Body of pancreas (tissue), 4 donors: ENCODE data around the gene MGAT5. TPM values are rescaled to one million over a fixed set of nuclear protein-coding genes. Genes with fewer than 3 reads are reported as not detected.

Source experiments
- ATAC-seq: fragments of 150-250 bp; one replicate; pipeline ENCODE4 v1.9.1; 2016
- DNase-seq, 4 donors: peaks; one replicate each; pipeline ENCODE4 v3.0.0-alpha.2; 2019
- H3K27ac ChIP-seq, 4 donors: fragments of 200-600 bp; sonication (generic); 1 replicate in 3 of 4; 2 replicates in 1 of 4; pipeline versions ENCODE4 v1.5.1 to v1.6.1; 2016 to 2019; ENCODE audit warnings: mild to moderate bottlenecking in 1 of 4, mixed read lengths in 1 of 4, moderate library complexity in 1 of 4
- H3K27me3 ChIP-seq, 2 donors: fragments of 200-600 bp; sonication (generic); one replicate each; pipeline ENCODE4 v1.6.0; 2016; ENCODE audit warnings: mild to moderate bottlenecking in 1 of 2
- H3K36me3 ChIP-seq, 2 donors: fragments of 200-600 bp; sonication (generic); replicated peaks in 1 of 2; 2 replicates each; pipeline ENCODE4 v1.5.1; 2016; ENCODE audit warnings: low read depth in 2 of 2; ENCODE audit not compliant: insufficient read depth in 1 of 2
- H3K4me1 ChIP-seq: fragments of 200-600 bp; sonication (generic); one replicate; pipeline ENCODE4 v1.6.0; 2016
- H3K4me3 ChIP-seq, 2 donors: fragments of 200-600 bp; sonication (generic); 1 replicate in 1 of 2; 2 replicates in 1 of 2; pipeline ENCODE4 v1.5.1; 2016 to 2019
- H3K9me3 ChIP-seq, 3 donors: fragments of 200-600 bp; sonication (generic); 1 replicate in 2 of 3; 2 replicates in 1 of 3; pipeline ENCODE4 v1.5.1; 2016
- POLR2A ChIP-seq, 3 donors: fragments of 450-650 bp; IDR thresholded peaks; one replicate each; pipeline ENCODE4 v1.6.1; 2016; ENCODE audit warnings: antibody characterized with exemption in 3 of 3, mild to moderate bottlenecking in 2 of 3
- WGBS, 2 donors: methylation state at CpG; one replicate each; pipeline ENCODE4 v1.1.5; 2017; 5-methylcytosine and 5-hydroxymethylcytosine counted together
- intact Hi-C: fragments of 100-400 bp; cut with DNase I; formaldehyde crosslinking; loops from one replicate; pipeline ENCODE4 v1.15.1; 2023
- total RNA-seq, 2 donors: library from RNA; depleted of rRNA; stranded (reverse); fragments of >200 nt; gene quantifications; one replicate each; pipeline ENCODE4 v1.1.0, GENCODE V29; 2016
- TF ChIP-seq, protein P1 (sequence below), 7 experiments: fragments of 450-650 bp in 4 of 7; fragments of 200-600 bp in 3 of 7; sonication (generic) in 3 of 7; IDR thresholded peaks; one replicate each; pipeline ENCODE4 v1.5.1; 2016 to 2019; ENCODE audit warnings: antibody characterized with exemption in 7 of 7

Gene MGAT5
- total RNA-seq, 2 donors from 2014 or later, result 15.8 to 16.3 TPM

DNA sequence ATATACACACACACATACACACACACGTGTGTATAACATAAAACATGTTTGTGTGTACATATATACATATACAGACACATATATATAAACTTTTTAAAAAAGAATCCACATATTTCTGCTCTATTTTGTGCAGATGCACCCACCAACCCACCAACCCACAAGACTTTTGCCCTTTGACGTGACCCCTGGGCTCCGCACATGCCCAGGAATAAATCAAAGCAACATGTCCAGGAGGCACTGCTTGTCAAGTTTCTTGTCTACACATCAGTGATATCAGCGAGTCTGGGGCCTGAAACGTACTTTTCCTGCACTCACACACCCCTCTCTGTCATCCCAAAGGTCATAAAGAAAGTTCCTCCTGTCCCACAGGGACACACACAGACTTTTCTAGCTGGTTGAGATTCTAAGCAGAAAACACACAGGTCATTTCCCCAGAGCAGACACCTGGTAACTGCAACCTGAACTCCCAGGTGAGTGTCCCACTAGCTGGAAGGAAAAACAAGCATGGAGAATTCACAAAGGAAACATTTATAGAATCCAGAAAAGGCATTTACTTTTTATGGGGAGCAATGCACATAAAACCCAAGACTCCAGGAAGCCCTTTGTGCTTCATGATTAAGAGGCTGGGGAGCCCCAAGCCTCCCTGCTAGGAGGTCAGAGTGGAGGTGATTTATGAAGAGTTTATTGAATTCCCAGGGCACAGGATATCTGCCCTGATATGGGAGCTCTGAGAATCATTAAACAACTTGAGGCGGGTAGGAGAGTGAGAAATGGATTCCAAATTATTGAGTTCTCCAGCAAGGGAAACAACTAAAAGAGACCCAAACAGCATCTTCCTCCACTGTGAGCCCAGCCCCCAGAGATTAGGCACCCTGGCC, 211.6 kb downstream of the MGAT5 start:
- ATAC-seq, result peak; percentile 43
- no peak for DNase-seq
- no peaks in the 10 kb centered on the region for H3K36me3 ChIP-seq
- peaks cover 16% of the 10 kb centered on the region for H3K4me1 ChIP-seq
- no peak overlapping the region for H3K4me3 ChIP-seq
- H3K9me3 ChIP-seq, result no peaks in the 10 kb centered on the region
- no peak for TF ChIP-seq POLR2A (IDR thresholded peaks at IDR 0.05)
- TF ChIP-seq, protein P1, sequence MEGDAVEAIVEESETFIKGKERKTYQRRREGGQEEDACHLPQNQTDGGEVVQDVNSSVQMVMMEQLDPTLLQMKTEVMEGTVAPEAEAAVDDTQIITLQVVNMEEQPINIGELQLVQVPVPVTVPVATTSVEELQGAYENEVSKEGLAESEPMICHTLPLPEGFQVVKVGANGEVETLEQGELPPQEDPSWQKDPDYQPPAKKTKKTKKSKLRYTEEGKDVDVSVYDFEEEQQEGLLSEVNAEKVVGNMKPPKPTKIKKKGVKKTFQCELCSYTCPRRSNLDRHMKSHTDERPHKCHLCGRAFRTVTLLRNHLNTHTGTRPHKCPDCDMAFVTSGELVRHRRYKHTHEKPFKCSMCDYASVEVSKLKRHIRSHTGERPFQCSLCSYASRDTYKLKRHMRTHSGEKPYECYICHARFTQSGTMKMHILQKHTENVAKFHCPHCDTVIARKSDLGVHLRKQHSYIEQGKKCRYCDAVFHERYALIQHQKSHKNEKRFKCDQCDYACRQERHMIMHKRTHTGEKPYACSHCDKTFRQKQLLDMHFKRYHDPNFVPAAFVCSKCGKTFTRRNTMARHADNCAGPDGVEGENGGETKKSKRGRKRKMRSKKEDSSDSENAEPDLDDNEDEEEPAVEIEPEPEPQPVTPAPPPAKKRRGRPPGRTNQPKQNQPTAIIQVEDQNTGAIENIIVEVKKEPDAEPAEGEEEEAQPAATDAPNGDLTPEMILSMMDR (IDR thresholded peaks at IDR 0.05), result no peak
- intact Hi-C loops, result no loop called here
- no peaks in the 10 kb centered on the region for H3K27me3 ChIP-seq
- H3K27ac ChIP-seq, result peak overlapping the region in 3 of 4 donors; percentile 17 to 60 (median 58)
- WGBS, 2 donors, result 53 to 67% methylated on average over 6 of the region's 6 CpGs

- intact Hi-C loops, result no loop called here
- WGBS, 2 donors, result 40 to 55% methylated on average over 3 of the region's 3 CpGs
- TF ChIP-seq POLR2A (IDR thresholded peaks at IDR 0.05), result no peak
- TF ChIP-seq, protein P1 (IDR thresholded peaks at IDR 0.05), result peak in 5 of 7 experiments; percentile 34 to 54 (median 45)
- Histone ChIP-seq H3K4me1 (peaks cover 9% of the 10 kb centered on the region), H3K27ac (peak overlapping the region in 2 of 4 donors; percentile 58 to 60), H3K4me3 (no peak overlapping the region), H3K36me3 (no peaks in the 10 kb centered on the region), H3K27me3 (no peaks in the 10 kb centered on the region), H3K9me3 (no peaks in the 10 kb centered on the region)
- peak; percentile 46 for ATAC-seq
- peak; percentile 50 to 66 (median 58) for DNase-seq
These were observed 212.3 kb downstream of the MGAT5 start for GRCh38 chr2:134466141-134466540.

DNA sequence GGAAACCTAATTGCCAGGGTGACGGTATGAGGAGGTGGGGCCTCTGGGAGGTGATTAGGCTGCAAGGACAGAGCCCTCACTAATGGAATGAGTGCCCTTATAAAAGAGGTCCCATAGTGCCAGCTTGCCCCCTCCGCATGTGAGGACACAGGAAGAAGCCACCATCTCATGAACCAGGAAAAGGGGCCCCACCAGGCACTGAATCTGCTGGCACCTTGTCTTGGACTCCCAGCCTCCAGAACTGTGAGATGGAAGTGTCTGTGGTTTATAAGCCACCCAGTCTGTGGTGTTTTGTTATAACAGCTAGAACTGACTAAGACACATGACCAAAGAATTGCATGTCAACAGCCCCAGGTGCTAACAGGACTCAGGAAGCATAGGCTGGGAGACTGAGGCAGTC, 214.3 kb downstream of the MGAT5 start:
- TF ChIP-seq POLR2A (IDR thresholded peaks at IDR 0.05), result no peak
- TF ChIP-seq, protein P1 (IDR thresholded peaks at IDR 0.05), result no peak
- intact Hi-C loops, result no loop called here
- no peak overlapping the region for H3K27ac ChIP-seq
- H3K4me3 ChIP-seq, result no peak overlapping the region
- H3K36me3 ChIP-seq, result no peaks in the 10 kb centered on the region
- no peak for DNase-seq
- H3K4me1 ChIP-seq, result peaks cover 9% of the 10 kb centered on the region
- no peaks in the 10 kb centered on the region for H3K27me3 ChIP-seq
- peaks cover 0 to 4% (median 0%) of the 10 kb centered on the region in 3 donors for H3K9me3 ChIP-seq
- WGBS, 2 donors, result 85 to 93% methylated on average over 2 of the region's 2 CpGs
- ATAC-seq, result no peak

- H3K9me3 ChIP-seq, result peaks cover 0 to 4% (median 0%) of the 10 kb centered on the region in 3 donors
- DNase-seq, result no peak
- H3K27ac ChIP-seq, result no peak overlapping the region
- intact Hi-C loops, result no loop called here
- no peak overlapping the region for H3K4me3 ChIP-seq
- TF ChIP-seq, protein P1 (IDR thresholded peaks at IDR 0.05), result no peak
- no peak for TF ChIP-seq POLR2A (IDR thresholded peaks at IDR 0.05)
- H3K36me3 ChIP-seq, result no peaks in the 10 kb centered on the region
- H3K4me1 ChIP-seq, result peaks cover 9% of the 10 kb centered on the region
- H3K27me3 ChIP-seq, result no peaks in the 10 kb centered on the region
- 91 to 97% methylated on average over 5 to 12 of the region's 12 CpGs for WGBS, 2 donors
- ATAC-seq, result no peak
These were observed 214.9 kb downstream of the MGAT5 start for GRCh38 chr2:134468776-134469175.
